IMR-90 (cell line): ENCODE data around the gene RPTOR. TPM values are rescaled to one million over a fixed set of nuclear protein-coding genes. Genes with fewer than 3 reads are reported as not detected.

Experiments
- ATAC-seq: fragments of 200-7000 bp; cut with Tn5 transposase; 2 replicates; pipeline ENCODE4 v1.9.1; 2020; ENCODE audit warnings: low read depth, mild to moderate bottlenecking, moderate library complexity
- BruUV-seq: library from RNA; stranded (reverse); fragments of 400-500 nt; replicated peaks from 2 replicates; lab custom pipeline; 2021; lab: Mats Ljungman, UMichigan
- CTCF ChIA-PET: fragments of 300-600 bp; formaldehyde crosslinking; extraction: SDS; loops from one replicate; lab custom pipeline; 2021; ENCODE audit warnings: antibody characterized with exemption; lab: Yijun Ruan, JAX
- POLR2A ChIA-PET: fragments of 300-600 bp; sonication (Branson Sonifier 250); formaldehyde crosslinking; loops from one replicate; lab custom pipeline; 2022; ENCODE audit warnings: antibody characterized with exemption; ENCODE audit not compliant: unreplicated experiment; lab: Charles Lee
- DNase-seq: peaks from one replicate; pipeline ENCODE4 v3.0.0; 2013
- H2AFZ ChIP-seq: replicated peaks from 2 replicates; pipeline ENCODE3; 2013; ENCODE audit warnings: low read length, mild to moderate bottlenecking; ENCODE audit not compliant: poor library complexity
- H2AK5ac ChIP-seq: 2 replicates; pipeline ENCODE4 v1.6.1; 2013; ENCODE audit warnings: low read depth, low read length, inconsistent platforms
- H2AK9ac ChIP-seq: replicated peaks from 2 replicates; pipeline ENCODE3; 2013; ENCODE audit warnings: mild to moderate bottlenecking, low read depth, low read length, moderate library complexity; ENCODE audit not compliant: poor library complexity
- H2BK120ac ChIP-seq: 2 replicates; pipeline ENCODE4 v1.6.1; 2013; ENCODE audit warnings: low read depth, low read length, inconsistent platforms
- H2BK15ac ChIP-seq: 3 replicates; pipeline ENCODE4 v1.6.1; 2013; ENCODE audit warnings: low read depth, low read length, inconsistent platforms
- H2BK20ac ChIP-seq: 2 replicates; pipeline ENCODE4 v1.6.1; 2013; ENCODE audit warnings: low read depth, mild to moderate bottlenecking, inconsistent platforms, low read length, moderate library complexity
- H2BK5ac ChIP-seq: 2 replicates; pipeline ENCODE4 v1.6.1; 2013; ENCODE audit warnings: mild to moderate bottlenecking, low read depth, low read length, inconsistent platforms; ENCODE audit not compliant: poor library complexity, severe bottlenecking
- H3K14ac ChIP-seq: replicated peaks from 2 replicates; pipeline ENCODE4 v1.6.1; 2013; ENCODE audit warnings: low read depth, low read length, inconsistent platforms
- H3K18ac ChIP-seq: 2 replicates; pipeline ENCODE4 v1.6.1; 2013; ENCODE audit warnings: low read depth, low read length, control low read depth
- H3K23ac ChIP-seq: 2 replicates; pipeline ENCODE4 v1.6.1; 2013; ENCODE audit warnings: low read depth, low read length, inconsistent platforms
- H3K27ac ChIP-seq: 2 replicates; pipeline ENCODE4 v1.5.1; 2013; ENCODE audit warnings: mild to moderate bottlenecking, control low read depth, low read length; ENCODE audit not compliant: insufficient read depth
- H3K27me3 ChIP-seq: 2 replicates; pipeline ENCODE4 v1.6.1; 2013; ENCODE audit warnings: low read length; ENCODE audit not compliant: control insufficient read depth, insufficient read depth
- H3K36me3 ChIP-seq: 2 replicates; pipeline ENCODE4 v1.6.1; 2013; ENCODE audit warnings: low read length, mixed read lengths; ENCODE audit not compliant: control insufficient read depth, insufficient read depth
- H3K4ac ChIP-seq: 2 replicates; pipeline ENCODE4 v1.6.1; 2013; ENCODE audit warnings: low read depth, low read length, inconsistent platforms
- H3K4me1 ChIP-seq: 2 replicates; pipeline ENCODE4 v1.6.1; 2013; ENCODE audit warnings: low read length, mixed read lengths; ENCODE audit not compliant: control insufficient read depth, insufficient read depth
- H3K4me2 ChIP-seq: 2 replicates; pipeline ENCODE4 v1.6.1; 2013; ENCODE audit warnings: low read depth, mild to moderate bottlenecking, control low read depth, low read length, moderate library complexity
- H3K4me3 ChIP-seq: 2 replicates; pipeline ENCODE4 v1.5.1; 2013; ENCODE audit warnings: low read depth, mild to moderate bottlenecking, control low read depth, low read length, moderate library complexity; ENCODE audit not compliant: insufficient read depth
- H3K56ac ChIP-seq: 2 replicates; pipeline ENCODE4 v1.6.1; 2013; ENCODE audit warnings: low read length, inconsistent platforms; ENCODE audit not compliant: insufficient read depth; ENCODE audit errors: extremely low read depth
- H3K79me1 ChIP-seq, 2 experiments: 2 replicates each; pipeline ENCODE4 v1.6.1; 2013; ENCODE audit warnings: low read length in 2 of 2, inconsistent platforms in 1 of 2, low read depth in 1 of 2
- H3K9ac ChIP-seq: 2 replicates; pipeline ENCODE4 v1.6.1; 2013; ENCODE audit warnings: low read depth, low read length, control low read depth
- H3K9me1 ChIP-seq: 2 replicates; pipeline ENCODE4 v1.6.1; 2013; ENCODE audit warnings: low read length, inconsistent platforms; ENCODE audit not compliant: insufficient read depth
- H3K9me3 ChIP-seq: 2 replicates; pipeline ENCODE4 v1.6.1; 2013; ENCODE audit warnings: low read length; ENCODE audit not compliant: control insufficient read depth, insufficient read depth
- H4K20me1 ChIP-seq: 2 replicates; pipeline ENCODE4 v1.6.1; 2013; ENCODE audit warnings: low read length, inconsistent platforms; ENCODE audit not compliant: insufficient read depth
- H4K5ac ChIP-seq: 2 replicates; pipeline ENCODE4 v1.6.1; 2013; ENCODE audit warnings: mild to moderate bottlenecking, low read depth, low read length, control low read depth
- H4K8ac ChIP-seq, 2 experiments: 2 replicates each; pipeline ENCODE4 v1.6.1; 2013; ENCODE audit warnings: low read depth in 2 of 2, low read length in 2 of 2, control low read depth in 1 of 2, inconsistent platforms in 1 of 2
- H4K91ac ChIP-seq: 2 replicates; pipeline ENCODE4 v1.6.1; 2013; ENCODE audit warnings: low read depth, low read length, inconsistent platforms; ENCODE audit not compliant: insufficient read depth
- CEBPB ChIP-seq: IDR thresholded peaks from 2 replicates; pipeline ENCODE4 v1.6.1; 2012; ENCODE audit warnings: low read depth, low read length, improper control_type of control experiment
- MAFK ChIP-seq: IDR thresholded peaks from 2 replicates; pipeline ENCODE4 v1.6.1; 2012; ENCODE audit warnings: low read depth, low read length, improper control_type of control experiment
- MXI1 ChIP-seq: IDR thresholded peaks from 2 replicates; pipeline ENCODE4 v1.6.1; 2012; ENCODE audit warnings: low read depth, mild to moderate bottlenecking, low read length, moderate library complexity, borderline replicate concordance
- RAD21 ChIP-seq: IDR thresholded peaks from 2 replicates; pipeline ENCODE4 v1.6.1; 2012; ENCODE audit warnings: low read length, improper control_type of control experiment
- RCOR1 ChIP-seq: IDR thresholded peaks from 2 replicates; pipeline ENCODE4 v1.6.1; 2012; ENCODE audit warnings: mild to moderate bottlenecking, low read length, improper control_type of control experiment; ENCODE audit not compliant: insufficient replicate concordance
- WGBS, 2 experiments: methylation state at CpG; one replicate each; pipeline versions ENCODE4 v1.1.5 to v1.1.7; 2013; ENCODE audit warnings: missing lambda C conversion rate in 2 of 2; ENCODE audit not compliant: insufficient read length in 1 of 2; ENCODE audit errors: extremely low coverage in 2 of 2; 5-methylcytosine and 5-hydroxymethylcytosine counted together
- dilution Hi-C: fragments of 300-500 bp; cut with HindIII; formaldehyde crosslinking; loops from one replicate; pipeline ENCODE4 v1.14.3; 2018; ENCODE audit warnings: low sequenced_read_pairs; ENCODE audit not compliant: unreplicated experiment
- in situ Hi-C: fragments of 300-500 bp; cut with MboI; formaldehyde crosslinking; loops from 3 replicates; pipeline ENCODE4 v1.14.3; 2019; ENCODE audit warnings: low sequenced_read_pairs, inconsistent platforms, mixed read lengths
- intact Hi-C: fragments of 100-400 bp; cut with micrococcal nuclease; formaldehyde crosslinking; loops from 2 replicates; pipeline ENCODE4 v1.10.0; 2022
- polyA plus RNA-seq, 3 experiments: library from polyadenylated mRNA; depleted of rRNA; stranded (reverse); fragments of >200 nt; gene quantifications; 2 replicates each; pipeline ENCODE4 v1.2.3, GENCODE V29; 2012; ENCODE audit warnings: low replicate concordance in 1 of 3
- total RNA-seq: library from RNA; depleted of rRNA; stranded (reverse); fragments of >200 nt; gene quantifications from 2 replicates; pipeline ENCODE4 v1.2.3, GENCODE V29; 2012

The RPTOR gene
- total and polyA plus RNA-seq, 2 of the 4 experiments (the other 2 are of a cell fraction) = 10.8 to 14.7 TPM

- no peak overlapping the region for H3K56ac ChIP-seq
- no peak overlapping the region for H3K27ac ChIP-seq
- no peak for DNase-seq
- no peaks in the 10 kb centered on the region for H3K27me3 ChIP-seq
- no peak overlapping the region for H2AK5ac ChIP-seq
- no peak overlapping the region for H3K18ac ChIP-seq
- H3K4ac ChIP-seq = no peak overlapping the region
- no peak overlapping the region for H2BK5ac ChIP-seq
- ChIA-PET POLR2A (no interaction called here), CTCF (no interaction called here)
- H2BK20ac ChIP-seq = no peak overlapping the region
- H3K4me2 ChIP-seq = no peak overlapping the region
- dilution Hi-C loops (no loop called here), in situ Hi-C loops (loop anchor here (5.0 kb wide), 1 partner anchor 400 kb away; no protein-coding TSS in a partner anchor), intact Hi-C loops (no loop called here)
- H2AK9ac ChIP-seq = no peak overlapping the region
- H2BK15ac ChIP-seq = no peak overlapping the region
- WGBS, 2 experiments = no CpG with 5 or more reads among the region's 4 CpGs
- H3K36me3 ChIP-seq = no peaks in the 10 kb centered on the region
- peaks cover 2% of the 10 kb centered on the region for H3K9me3 ChIP-seq
- no peaks in the 10 kb centered on the region for H3K79me1 ChIP-seq
- no peak overlapping the region for H4K5ac ChIP-seq
- H3K9ac ChIP-seq = no peak overlapping the region
- no peak overlapping the region for H4K91ac ChIP-seq
- no peak overlapping the region for H4K8ac ChIP-seq
- H2BK120ac ChIP-seq = no peak overlapping the region
- TF ChIP-seq RAD21 (no peak), MXI1 (no peak), MAFK (no peak), CEBPB (peak; percentile 36; the same call in 1 of the 2 replicates), RCOR1 (no peak)
- ATAC-seq = no peak
- H3K9me1 ChIP-seq = no peaks in the 10 kb centered on the region
- H2AFZ ChIP-seq = no peak overlapping the region
- no peak overlapping the region for H3K14ac ChIP-seq
- H4K20me1 ChIP-seq = no peaks in the 10 kb centered on the region
- no peaks in the 10 kb centered on the region for H3K4me1 ChIP-seq
- no TSS peak for BruUV-seq
- no peak overlapping the region for H3K4me3 ChIP-seq
- H3K23ac ChIP-seq = no peak overlapping the region
Measured at GRCh38 chr17:80977172-80977571, 432.5 kb downstream of the RPTOR start.
